HEK293T (cell line): Measurements from ENCODE around the gene SEC14L6.

Source experiments
- ARNT ChIP-seq: fragments of 450-650 bp; IDR thresholded peaks from 2 replicates; pipeline ENCODE4 v1.6.1; 2017; ENCODE audit warnings: mild to moderate bottlenecking
- FOXA1 ChIP-seq: fragments of 450-650 bp; IDR thresholded peaks from 2 replicates; pipeline ENCODE4 v1.6.1; 2016; ENCODE audit warnings: mild to moderate bottlenecking
- LEF1 ChIP-seq: fragments of 450-650 bp; IDR thresholded peaks from 2 replicates; pipeline ENCODE4 v1.6.1; 2017; ENCODE audit warnings: mild to moderate bottlenecking, borderline replicate concordance
- NFRKB ChIP-seq: fragments of 450-650 bp; IDR thresholded peaks from 2 replicates; pipeline ENCODE4 v1.6.1; 2016; ENCODE audit warnings: mild to moderate bottlenecking, moderate library complexity
- ZNF384 ChIP-seq: fragments of 450-650 bp; IDR thresholded peaks from 2 replicates; pipeline ENCODE4 v1.6.1; 2016
- TF ChIP-seq, protein P1 (sequence below): fragments of 450-650 bp; IDR thresholded peaks from 2 replicates; pipeline ENCODE4 v1.6.1; 2016

DNA sequence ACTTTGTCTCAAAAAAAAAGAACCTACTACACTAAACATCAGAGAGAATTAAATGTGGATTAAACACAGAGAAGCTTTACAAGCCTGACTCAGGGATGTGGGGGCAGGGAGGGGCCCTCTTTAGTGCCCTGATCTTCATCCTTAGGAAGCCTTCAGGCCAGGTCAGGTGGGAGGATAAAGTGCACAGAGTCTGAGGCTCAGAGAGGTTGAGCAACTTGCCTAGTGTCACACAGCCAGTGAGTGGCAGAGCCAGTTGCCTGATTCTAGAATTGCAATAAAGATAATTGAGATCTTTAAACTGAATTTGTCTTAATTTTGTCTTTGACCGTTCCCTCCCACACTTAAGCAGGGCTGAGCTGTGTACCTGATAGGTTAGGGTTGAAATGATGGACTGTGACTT is 7.2 kb downstream of the SEC14L6 start:
- TF ChIP-seq, protein P1, sequence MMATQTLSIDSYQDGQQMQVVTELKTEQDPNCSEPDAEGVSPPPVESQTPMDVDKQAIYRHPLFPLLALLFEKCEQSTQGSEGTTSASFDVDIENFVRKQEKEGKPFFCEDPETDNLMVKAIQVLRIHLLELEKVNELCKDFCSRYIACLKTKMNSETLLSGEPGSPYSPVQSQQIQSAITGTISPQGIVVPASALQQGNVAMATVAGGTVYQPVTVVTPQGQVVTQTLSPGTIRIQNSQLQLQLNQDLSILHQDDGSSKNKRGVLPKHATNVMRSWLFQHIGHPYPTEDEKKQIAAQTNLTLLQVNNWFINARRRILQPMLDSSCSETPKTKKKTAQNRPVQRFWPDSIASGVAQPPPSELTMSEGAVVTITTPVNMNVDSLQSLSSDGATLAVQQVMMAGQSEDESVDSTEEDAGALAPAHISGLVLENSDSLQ: no peak
- no peak for TF ChIP-seq ZNF384
- no peak for TF ChIP-seq FOXA1
- no peak for TF ChIP-seq LEF1
- TF ChIP-seq ARNT: no peak
- no peak for TF ChIP-seq NFRKB
